Activated CD8-positive, alpha-beta memory T cell treated with anti-CD3 and anti-CD28 coated beads for 36 hours (primary cell): Measurements from ENCODE around the gene EPB41L2. TPM values are rescaled to one million over a fixed set of nuclear protein-coding genes. Genes with fewer than 3 reads are reported as not detected.
"Not testable (repeated sequence)": the region's sequence is repeated elsewhere in the genome, so short reads cannot be mapped to it uniquely, and the experiment has no call there.

Experiments used
- CTCF ChIA-PET: fragments of 350-600 bp; sonication (Branson Sonifier 250); formaldehyde crosslinking; loops from one replicate; lab custom pipeline; 2021; ENCODE audit warnings: antibody characterized with exemption; lab: Charles Lee
- POLR2A ChIA-PET: fragments of 350-600 bp; sonication (Branson Sonifier 250); formaldehyde crosslinking; loops from one replicate; lab custom pipeline; 2021; ENCODE audit warnings: antibody characterized with exemption; lab: Charles Lee
- total RNA-seq, 2 experiments: library from RNA; stranded (reverse); gene quantifications; one replicate each; pipeline ENCODE4 v1.2.3, GENCODE V29; 2021

EPB41L2 gene
- total RNA-seq, 2 experiments from 2014 or later: 34.3 to 40.4 TPM

GRCh38 chr6:130993292-130993765 lies 69.7 kb downstream of the EPB41L2 start:
- CTCF ChIA-PET: no interaction called here
- POLR2A ChIA-PET: no interaction called here

GRCh38 chr6:130991422-130992137 lies 71.5 kb downstream of the EPB41L2 start:
- CTCF ChIA-PET: no interaction called here
- POLR2A ChIA-PET: no interaction called here

GRCh38 chr6:130987539-130987938 lies 75.5 kb downstream of the EPB41L2 start:
- CTCF ChIA-PET, POLR2A ChIA-PET: not testable (repeated sequence)

GRCh38 chr6:130985115-130985514 lies 77.9 kb downstream of the EPB41L2 start:
- CTCF ChIA-PET: no interaction called here

GRCh38 chr6:130982941-130983456 lies 80.0 kb downstream of the EPB41L2 start:
- CTCF ChIA-PET: no interaction called here
- POLR2A ChIA-PET: no interaction called here

More at GRCh38 chr6:130985115-130985514, 77.9 kb downstream of the EPB41L2 start:
- POLR2A ChIA-PET: no interaction called here

- POLR2A ChIA-PET: no interaction called here
- CTCF ChIA-PET: no interaction called here
These were observed 80.9 kb downstream of the EPB41L2 start for GRCh38 chr6:130982135-130982534.

GRCh38 chr6:130981409-130981808 lies 81.6 kb downstream of the EPB41L2 start:
- ChIA-PET POLR2A (no interaction called here), CTCF (no interaction called here)

- POLR2A ChIA-PET: no interaction called here
- CTCF ChIA-PET: no interaction called here
These were observed 82.6 kb downstream of the EPB41L2 start for GRCh38 chr6:130980310-130981032.

- CTCF ChIA-PET: no interaction called here
- POLR2A ChIA-PET: no interaction called here
These were observed 84.2 kb downstream of the EPB41L2 start for GRCh38 chr6:130978660-130979396.

- CTCF ChIA-PET: no interaction called here
These were observed 84.9 kb downstream of the EPB41L2 start for GRCh38 chr6:130978180-130978579.

GRCh38 chr6:130975325-130975724 lies 87.7 kb downstream of the EPB41L2 start:
- ChIA-PET POLR2A (no interaction called here), CTCF (no interaction called here)

More at GRCh38 chr6:130978180-130978579, 84.9 kb downstream of the EPB41L2 start:
- POLR2A ChIA-PET: no interaction called here

- ChIA-PET CTCF (no interaction called here), POLR2A (no interaction called here)
These were observed 89.3 kb downstream of the EPB41L2 start for GRCh38 chr6:130973521-130974277.

- POLR2A ChIA-PET: no interaction called here
- CTCF ChIA-PET: no interaction called here
These were observed 91.5 kb downstream of the EPB41L2 start for GRCh38 chr6:130971504-130971903.

- CTCF ChIA-PET: no interaction called here
These were observed 92.1 kb downstream of the EPB41L2 start for GRCh38 chr6:130970839-130971410.

GRCh38 chr6:130969791-130970491 lies 93.1 kb downstream of the EPB41L2 start:
- CTCF ChIA-PET: no interaction called here

More at GRCh38 chr6:130970839-130971410, 92.1 kb downstream of the EPB41L2 start:
- POLR2A ChIA-PET: no interaction called here

GRCh38 chr6:130969166-130969565 lies 93.9 kb downstream of the EPB41L2 start:
- POLR2A ChIA-PET: no interaction called here
- CTCF ChIA-PET: no interaction called here

More at GRCh38 chr6:130969791-130970491, 93.1 kb downstream of the EPB41L2 start:
- POLR2A ChIA-PET: no interaction called here

- POLR2A ChIA-PET: no interaction called here
- CTCF ChIA-PET: no interaction called here
These were observed 94.6 kb downstream of the EPB41L2 start for GRCh38 chr6:130968476-130968875.
